Hematopoietic multipotent progenitor cell treated with erythropoietin and hydrocortisone succinate and interleukin-3 and kit ligand, for 4 days (in vitro differentiated cells): ENCODE data around the gene GPR65.
A peak's percentile ranks its signal among the peaks of the same experiment; 100 is the strongest.

Experiments
- DNase-seq: peaks from one replicate; pipeline ENCODE4 v3.0.0-alpha.2; 2015

Gene GPR65, protein sequence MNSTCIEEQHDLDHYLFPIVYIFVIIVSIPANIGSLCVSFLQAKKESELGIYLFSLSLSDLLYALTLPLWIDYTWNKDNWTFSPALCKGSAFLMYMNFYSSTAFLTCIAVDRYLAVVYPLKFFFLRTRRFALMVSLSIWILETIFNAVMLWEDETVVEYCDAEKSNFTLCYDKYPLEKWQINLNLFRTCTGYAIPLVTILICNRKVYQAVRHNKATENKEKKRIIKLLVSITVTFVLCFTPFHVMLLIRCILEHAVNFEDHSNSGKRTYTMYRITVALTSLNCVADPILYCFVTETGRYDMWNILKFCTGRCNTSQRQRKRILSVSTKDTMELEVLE

DNA sequence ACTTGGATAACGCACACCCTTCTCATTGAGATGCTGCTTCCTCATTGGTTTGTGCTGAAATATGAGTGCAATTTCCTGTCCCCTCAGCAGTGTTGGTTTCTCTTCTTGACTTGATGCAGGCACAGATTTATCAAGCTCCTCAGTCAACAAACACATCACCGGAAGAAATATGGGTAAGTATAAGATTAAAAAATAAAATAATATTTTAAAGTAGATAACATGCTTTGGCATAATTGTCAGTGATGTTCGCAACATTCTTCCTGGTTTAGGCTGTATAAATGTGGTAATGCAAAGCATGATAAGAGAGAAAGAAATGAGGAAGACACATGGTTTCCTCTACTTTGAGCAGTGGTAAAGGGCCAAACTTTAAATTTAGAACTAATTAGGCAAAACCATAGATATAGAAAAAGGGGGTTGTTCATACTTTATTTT is at the start of gene GPR65:
Gene GPR65 (plus strand): TSS at position 86 of the 432 bp plus-strand sequence. CDS start 5,713 bp downstream, outside the sequence.
- peak; percentile 86 for DNase-seq

DNA sequence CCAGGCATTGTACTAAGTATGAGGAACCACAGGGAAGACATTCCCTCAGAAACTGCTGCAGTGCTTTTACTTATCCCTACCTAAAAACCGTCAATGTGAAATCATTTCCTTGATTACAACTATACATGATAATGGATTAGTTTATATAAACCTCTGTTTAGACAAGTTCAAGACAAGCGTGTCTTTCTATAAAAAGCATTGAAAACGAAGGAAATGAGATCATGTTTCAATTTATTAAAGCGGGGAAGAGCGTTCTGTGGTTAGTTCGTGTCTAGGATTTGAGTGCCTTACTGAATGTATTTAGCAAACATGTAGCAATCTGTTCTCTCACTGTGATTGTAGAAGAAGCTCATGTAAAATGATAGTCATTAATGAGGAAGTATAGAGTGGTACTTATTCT is 49.4 kb upstream of the GPR65 start:
- DNase-seq = no peak

DNA sequence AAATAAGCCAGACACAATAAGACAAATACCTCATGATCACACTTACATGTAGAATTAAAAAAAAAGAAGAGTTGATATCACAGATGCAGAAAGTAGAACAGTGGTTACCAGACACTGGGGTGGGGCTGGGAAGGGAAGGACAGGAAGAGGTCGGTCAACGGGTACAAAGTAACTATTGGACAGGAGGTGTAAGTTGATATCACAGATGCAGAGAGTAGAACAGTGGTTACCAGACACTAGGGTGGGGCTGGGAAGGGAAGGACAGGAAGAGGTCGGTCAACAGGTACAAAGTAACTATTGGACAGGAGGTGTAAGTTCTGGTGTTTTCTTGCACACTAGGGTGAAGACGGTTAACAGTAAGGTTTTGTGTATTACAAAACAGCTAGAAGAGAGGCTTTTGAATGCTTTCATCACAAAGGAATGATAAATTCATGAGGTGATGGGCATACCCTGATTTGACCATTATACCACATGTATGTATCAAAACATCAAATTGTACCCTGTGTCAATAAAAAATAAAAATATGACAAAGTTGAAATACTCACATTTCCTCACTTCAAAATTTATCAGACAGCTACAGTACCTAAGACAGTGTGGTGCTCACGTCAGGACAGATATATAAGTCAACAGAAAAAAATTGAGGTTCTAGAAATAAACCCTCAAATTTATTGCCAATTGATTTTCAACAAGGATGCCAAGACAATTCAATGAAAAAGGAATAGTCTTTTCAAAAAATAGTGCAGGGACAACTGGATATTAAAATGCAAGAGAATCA is 44.7 kb upstream of the GPR65 start:
- DNase-seq = peak; percentile 12

DNA sequence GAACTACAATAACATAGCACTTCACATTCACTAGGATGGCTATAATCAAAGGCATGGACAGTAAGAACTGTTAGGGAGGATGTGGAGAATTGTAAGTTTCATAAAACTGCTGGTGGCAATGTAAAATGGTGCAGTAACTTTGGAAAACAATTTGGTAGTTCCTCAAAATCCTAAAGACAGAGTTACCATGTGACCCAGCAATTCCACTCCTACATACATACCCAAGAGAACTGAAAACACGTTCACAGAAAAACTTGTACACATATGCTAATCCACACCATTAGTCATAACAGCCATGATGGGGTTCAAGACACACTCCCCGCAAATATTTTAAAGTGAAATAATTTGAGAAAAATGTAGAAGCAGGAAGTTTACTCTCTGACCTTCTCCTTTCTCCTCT is 43.7 kb upstream of the GPR65 start:
- DNase-seq = no peak

DNA sequence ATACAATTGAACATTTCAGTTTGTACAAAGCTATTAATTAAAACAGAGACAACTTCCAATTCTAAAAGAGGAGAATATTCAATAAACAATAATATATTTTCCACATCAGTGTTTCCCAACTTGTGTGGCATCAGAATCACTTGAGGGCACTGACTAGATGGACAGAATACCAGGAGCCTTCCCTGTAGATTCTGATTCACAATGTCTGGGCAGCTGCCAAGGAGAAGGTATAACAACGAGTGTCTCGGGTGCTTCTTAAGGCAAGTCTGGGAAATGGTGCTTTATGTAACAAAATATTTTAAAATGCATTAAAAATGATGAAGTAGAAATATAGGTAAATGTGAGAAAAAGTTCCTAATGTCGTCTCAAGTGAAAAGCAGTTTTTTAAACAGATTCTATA is 38.1 kb upstream of the GPR65 start:
- DNase-seq = no peak

DNA sequence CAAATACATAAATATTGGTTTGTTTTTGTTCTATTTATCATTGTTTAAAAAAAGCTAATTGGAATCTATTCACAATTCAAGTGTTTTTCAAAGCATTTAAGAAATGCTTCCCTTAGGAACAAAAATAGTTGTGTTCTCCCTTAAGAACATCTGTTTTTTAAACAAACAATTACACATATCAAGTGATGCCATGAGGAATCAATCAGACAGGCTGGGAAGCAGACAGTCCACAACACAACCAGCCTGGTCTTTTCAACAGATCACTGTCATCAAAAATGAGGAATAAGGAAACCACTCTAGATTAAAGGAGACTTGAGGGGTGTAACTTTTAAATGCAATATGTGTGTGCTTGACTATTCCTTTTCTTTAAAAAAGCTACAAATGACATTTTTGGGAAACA is 37.4 kb upstream of the GPR65 start:
- DNase-seq = no peak

DNA sequence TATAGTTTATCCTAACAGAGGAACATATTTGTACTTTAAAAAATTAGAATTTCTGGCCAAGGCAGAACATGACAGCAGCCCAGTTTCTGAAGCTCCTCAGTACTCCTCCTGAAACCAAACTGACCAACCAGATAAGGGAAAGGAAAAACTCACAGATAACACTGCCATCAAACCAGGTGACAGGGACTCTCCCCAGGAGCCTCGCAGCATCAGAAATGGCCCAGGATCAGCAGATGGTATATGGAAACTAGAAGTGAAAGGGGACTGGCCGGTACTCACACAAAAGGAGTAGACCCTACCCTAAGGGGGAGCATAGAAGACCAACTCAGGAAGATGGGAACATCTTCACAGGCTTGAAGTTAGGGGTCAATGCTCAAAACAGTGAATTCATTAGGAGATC is 33.9 kb upstream of the GPR65 start:
- no peak for DNase-seq

DNA sequence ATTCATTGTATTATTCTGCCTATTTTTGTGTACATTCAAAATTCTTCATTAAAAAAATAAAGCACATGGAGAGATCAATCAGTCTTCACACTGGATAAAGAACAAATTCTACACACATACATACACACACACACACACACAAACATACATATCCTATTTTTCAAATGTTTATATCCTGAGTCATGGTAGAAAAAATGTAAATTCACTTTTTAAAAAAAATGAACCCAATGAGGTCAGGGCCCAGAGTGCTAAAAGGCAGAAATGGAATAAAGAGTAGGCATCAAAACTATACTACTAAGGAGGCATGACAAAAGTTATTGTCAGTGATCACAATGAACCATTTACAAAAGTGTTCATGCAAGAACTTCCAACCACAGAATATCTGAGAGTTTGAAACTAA is 29.3 kb upstream of the GPR65 start:
- no peak for DNase-seq

DNA sequence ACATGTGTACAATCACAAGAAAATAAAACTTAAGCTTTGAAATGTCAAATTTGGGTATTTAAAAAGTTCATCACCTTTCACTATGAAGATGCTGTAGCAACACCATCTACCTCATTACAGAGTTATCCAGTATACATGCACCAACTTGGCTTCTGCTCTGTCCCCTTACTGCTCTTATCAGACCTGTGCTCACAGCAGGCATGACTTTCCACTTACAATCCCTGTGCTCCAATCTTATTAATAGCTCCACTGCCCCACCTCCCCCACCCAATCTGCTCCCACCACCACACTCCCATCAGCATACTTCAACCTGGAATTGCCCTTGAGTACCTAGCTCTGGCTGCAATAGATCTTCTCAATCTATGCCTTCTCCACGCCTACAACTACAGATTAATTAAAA is 25.2 kb upstream of the GPR65 start:
- DNase-seq = no peak

DNA sequence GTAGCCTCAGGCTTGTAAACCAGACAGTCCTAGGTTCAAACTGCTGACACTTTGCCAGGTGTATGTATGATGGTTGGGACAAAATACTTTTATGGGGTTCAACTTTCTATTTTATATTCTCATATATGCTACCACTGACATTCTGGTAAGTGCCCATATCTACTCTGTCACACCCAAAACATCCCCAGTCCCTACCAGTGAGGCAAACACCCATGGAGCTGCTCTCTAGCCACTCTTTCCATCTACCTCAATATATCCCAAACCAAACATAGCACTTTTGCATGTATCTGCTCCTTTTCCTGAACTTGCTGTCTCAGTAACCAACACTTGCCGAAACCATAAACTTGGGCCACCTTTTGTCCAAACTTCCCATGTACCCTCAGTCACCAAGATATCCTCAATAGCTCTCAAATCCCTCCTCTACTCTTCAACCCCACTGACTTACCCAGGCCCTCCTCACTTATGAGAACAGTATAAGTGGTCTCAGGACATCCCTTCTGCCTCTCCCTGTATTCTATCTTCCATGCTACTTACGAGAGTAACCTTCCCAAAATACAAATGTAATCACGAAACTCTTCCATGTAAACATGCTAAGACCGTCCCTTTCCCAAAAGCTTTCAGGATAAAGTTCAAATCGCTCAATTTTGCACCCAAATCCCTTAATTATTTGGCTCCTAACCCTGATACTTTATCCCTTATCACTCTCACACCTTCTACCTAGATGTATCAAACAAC is 15.5 kb upstream of the GPR65 start:
- DNase-seq = no peak

DNA sequence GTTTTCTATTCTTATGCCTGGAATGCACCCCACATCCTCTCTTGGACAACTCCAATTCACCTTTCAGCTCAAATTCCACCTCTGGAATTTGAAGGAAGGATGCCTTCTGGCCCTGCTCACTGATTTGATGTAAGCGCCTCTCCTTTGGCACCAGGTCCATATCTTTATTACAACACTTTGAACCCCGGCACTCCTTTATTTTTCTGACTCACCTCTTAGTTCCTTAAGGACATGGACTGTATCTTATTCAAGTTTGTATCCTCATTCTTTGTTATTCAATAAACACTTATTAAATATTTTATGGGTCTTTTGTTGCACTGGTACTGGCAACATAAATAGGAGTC is 15.0 kb upstream of the GPR65 start:
- DNase-seq = no peak

DNA sequence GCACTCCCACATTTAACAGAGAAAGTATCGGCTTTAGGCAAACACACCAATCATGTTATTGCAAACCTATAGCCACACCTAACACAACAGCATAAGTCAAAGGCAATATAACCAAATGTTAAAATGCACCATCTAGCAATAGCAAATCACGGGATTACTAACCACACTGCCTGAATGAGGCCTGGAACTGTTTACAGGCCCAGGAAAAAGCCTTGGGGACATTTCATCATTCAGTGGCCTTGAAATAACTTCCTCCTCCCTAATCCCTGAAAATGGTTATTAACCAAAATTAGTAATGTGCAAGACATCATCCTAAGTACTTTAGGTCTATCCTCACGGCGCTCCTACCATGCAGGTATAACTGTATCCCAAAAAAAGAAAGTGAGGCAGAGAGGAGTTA is 14.3 kb upstream of the GPR65 start:
- no peak for DNase-seq

DNA sequence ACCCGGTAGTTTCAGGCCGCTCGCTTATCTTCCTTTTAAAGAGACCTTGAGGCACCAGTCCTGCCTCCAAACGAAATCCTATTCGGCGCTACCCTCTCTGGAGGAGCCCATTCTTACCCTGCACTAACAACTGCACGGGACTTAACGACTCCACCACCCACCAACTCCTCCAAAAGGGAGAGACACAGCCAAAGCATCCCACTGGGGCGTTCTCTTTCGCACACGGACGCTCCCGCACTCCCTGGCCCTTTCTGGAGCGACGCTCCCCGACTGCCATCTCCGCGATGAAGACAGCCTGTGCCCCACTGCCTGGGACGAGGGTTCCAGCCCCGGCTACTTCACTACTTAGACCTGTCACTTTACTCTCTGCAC is 12.6 kb upstream of the GPR65 start:
- peak; percentile 63 for DNase-seq

DNA sequence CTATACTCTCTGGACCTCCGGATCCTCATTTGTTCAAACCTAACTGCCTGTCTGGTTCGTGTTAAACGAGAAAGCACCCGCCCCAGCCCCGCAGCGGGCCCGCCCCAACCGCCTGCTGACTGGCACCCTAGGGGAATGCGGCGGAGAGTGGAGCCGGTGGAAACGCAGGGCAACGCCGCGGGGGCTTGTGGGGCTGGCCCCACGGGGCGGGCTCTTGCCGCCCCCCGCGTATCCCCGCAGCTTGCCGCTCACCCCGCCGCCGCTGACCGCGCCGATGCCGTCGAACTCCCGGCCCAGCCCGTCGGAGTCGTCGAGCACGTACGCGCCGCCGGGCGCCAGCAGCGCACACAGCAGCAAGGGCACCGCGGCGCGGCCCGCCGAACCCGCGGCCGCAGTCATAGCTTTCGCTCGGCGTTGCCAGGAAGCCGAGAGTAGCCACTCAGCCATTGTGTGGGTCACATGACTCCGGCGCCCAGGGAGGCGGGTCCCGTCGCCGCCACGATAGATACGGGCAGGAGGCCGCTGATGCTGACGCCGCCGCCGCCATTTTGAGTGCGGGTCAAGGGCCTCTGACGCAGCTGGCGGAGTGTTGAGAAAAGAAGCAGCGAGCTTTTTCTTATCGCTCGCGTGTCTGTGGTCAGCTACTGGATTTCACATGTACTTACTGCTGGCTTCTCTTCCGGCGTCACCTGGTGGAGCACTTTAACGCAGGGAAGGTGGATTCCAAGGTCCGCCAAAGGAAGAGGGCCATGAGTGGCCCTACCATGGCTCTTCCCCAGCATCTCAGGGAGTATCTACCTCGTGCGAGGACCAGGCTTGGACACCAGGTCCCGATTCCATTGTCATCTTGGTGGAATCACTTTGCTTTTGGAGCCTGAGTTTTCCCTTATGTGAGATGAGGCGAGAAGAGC is 12.0 kb upstream of the GPR65 start, which contains the start of gene GALC:
Gene GALC (minus strand): TSS at position 465 of the 911 bp plus-strand sequence. CDS start 18 bp downstream, at position 447.
- DNase-seq = peak; percentile 98

DNA sequence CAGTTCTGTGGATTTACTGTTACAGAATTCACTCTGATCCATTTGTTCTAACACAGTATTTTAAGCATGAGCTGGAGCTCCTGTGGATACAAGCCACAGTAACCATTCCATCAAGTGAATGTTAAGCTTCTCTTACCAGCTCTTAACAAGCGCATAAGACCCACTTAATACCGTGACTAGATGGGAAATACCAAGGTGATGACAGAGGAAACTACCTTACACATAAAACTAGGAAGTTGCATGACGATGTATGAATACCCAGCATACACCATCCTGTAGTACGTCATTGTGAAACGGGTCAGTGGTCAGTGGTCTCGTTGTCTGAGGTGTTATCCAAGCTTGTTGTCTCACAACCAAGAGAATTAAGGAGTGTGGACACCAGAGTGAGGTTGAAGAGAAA is 10.0 kb upstream of the GPR65 start:
- DNase-seq = peak; percentile 71

DNA sequence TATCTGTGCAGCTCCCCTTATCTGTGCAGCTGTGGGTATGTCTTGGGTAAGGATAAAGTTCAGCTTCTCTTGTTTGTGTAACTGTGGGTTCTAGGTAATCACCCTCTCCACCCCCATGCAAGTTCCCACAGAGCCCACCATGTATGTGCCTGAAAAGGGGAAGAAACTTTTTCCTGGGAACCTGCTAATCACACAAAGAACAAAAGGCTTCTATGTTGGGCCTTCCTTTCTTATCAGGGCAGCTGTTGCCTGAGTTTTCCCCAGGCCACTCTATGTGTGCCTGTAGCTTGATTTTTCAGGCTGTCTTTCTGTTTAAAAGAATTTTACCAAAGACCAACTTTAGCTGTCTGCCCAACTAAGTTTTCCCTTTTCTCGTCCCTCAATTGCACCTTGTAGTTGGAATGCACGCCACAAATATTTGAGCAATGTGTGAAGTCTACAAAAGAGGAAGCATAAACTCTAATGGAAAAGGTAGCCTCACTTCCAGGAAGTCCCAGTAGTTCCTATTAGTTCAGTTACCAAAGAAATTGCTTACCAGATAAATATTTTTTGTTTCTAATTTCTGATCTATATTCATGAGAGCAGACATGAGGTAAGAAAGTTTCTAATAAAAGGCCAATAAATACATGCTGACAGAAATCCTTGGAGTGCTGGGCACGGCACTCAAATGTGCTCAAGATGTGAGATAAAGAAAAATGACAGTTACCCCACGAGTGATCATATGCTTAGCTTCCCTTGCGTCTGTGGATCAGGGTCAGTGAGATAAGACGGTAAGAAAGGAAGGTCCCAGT is 9.2 kb upstream of the GPR65 start:
- peak; percentile 92 for DNase-seq

DNA sequence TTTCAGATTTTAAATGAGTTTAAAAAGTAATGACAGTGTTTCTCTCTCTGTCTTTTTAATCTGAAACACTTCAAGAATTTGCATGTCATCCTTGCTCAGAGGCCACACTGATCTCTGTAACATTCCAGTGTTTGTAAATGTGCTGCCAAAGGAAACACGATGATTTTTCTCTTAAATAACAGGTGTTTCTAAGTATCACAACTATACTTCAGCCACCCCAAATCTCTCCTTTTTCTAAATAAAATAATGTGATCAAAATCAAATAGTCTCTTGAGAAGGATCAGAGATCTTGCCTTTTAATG is 8.7 kb upstream of the GPR65 start:
- no peak for DNase-seq

DNA sequence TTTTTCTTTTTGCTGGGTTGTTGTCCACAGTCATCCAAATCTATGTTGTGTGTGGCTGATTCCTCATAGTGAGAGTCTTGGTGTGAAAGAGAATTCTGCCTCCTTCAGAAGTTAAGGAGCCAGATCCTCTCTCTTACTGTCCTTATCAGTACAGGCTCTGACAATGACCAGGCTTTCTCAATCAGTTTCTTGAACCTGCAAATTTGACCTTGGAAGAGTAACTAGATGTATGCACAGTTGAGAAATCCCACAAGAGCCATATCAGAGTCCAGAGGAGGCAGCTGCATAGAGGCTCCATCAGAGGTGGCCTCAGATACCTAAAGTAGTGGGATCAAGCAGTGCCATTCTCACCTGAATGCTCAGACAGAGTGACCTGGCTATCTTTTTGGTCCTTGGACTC is 6.5 kb upstream of the GPR65 start:
- no peak for DNase-seq

DNA sequence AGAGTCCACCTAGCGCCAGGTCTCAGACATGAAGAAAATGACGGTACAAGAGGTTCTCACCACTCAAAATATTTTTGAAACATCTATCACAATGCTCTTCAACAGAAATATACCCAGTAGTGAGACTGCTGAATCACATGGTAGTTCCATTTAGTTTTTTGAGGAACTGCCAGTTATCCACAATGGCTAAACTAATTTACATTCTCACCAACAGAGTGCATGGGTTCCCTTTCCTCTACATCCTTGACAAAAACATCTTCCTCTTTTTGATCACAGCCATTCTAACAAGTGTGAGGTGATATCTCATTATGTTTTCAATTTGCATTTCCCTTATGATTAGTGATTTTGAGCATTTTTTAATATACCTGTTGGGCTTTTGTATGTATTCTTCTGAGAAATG is 5.7 kb upstream of the GPR65 start:
- peak; percentile 75 for DNase-seq

DNA sequence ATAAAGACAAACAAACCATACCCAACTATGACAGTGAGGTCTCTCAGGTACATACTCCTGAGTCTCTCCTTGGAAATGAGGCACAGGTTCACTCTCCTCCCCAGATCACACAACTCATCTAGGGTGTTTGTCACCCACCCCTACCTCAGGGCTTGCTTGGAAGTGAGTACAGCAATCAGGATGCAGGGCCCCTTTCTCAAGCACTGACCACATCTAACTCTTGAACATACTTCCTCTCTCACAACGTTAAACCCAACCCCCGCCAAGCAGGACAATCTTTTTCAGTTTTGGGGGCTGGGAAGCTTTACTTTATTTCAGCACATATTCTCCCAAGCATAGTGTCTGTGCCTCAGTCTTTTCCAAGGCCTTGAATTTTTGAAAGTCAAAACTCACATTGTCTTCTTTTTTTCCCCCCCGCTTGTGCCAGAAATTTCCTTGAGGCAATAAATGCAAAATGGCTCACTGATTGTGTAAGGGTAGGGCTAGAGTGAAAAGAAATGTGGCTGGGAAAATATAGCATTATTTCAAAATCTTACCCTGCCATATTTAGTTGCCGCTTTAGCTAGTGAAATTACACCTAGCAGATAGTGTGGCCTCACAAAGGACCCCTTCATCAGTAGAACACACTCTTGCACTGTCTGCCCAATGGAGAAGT is 2.4 kb upstream of the GPR65 start:
- peak; percentile 86 for DNase-seq

DNA sequence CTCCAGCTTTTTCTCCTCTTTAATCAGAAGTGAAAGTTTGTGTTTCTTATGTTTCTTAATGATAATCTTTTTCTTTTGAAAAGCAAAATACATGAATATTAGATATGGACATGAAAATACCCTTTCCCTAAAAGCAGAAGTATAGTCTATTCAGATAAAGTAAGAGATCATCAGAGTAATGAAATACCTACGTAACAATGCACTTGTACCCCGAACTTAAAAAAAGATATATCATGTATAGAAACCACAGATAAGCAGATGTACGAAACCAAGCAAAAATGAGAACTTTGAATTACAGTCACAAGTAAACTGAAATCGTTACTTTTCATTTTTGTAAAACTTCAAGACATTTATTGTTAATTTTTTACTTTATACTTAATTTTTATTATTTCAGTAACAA is 1.5 kb upstream of the GPR65 start:
- peak; percentile 68 for DNase-seq
